ENCODE data around the gene CD59.
"Not testable (repeated sequence)": the region's sequence is repeated elsewhere in the genome, so short reads cannot be mapped to it uniquely, and the experiment has no call there.

The CD59 gene

DNA sequence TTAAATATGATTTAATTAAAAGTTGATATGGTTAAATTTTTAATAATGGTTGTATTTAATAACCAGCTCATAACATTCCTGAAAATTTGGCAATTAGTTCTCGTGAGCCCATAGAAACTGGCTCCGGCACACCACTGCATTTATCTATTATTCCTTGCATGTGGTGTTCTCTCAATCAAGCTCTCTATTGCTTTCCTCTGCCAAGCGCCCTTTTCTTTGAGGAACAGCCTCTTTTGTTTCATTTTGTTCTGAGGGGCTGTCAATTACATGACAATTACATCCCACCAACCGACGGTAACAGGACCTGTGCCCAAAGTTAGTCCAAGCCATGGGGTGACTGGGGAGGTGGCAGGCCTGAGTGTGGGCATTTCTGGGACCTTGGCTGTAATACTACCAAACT, 43.7 kb downstream of the CD59 start:
- no peak for DNase-seq (ENCODE audit: low spot score)

GRCh38 chr11:33692013-33692504, 44.2 kb downstream of the CD59 start:
- peak; percentile 89 for DNase-seq (ENCODE audit: low spot score)

GRCh38 chr11:33691066-33691864, 45.0 kb downstream of the CD59 start:
- no peak for DNase-seq (ENCODE audit: low spot score)

DNA sequence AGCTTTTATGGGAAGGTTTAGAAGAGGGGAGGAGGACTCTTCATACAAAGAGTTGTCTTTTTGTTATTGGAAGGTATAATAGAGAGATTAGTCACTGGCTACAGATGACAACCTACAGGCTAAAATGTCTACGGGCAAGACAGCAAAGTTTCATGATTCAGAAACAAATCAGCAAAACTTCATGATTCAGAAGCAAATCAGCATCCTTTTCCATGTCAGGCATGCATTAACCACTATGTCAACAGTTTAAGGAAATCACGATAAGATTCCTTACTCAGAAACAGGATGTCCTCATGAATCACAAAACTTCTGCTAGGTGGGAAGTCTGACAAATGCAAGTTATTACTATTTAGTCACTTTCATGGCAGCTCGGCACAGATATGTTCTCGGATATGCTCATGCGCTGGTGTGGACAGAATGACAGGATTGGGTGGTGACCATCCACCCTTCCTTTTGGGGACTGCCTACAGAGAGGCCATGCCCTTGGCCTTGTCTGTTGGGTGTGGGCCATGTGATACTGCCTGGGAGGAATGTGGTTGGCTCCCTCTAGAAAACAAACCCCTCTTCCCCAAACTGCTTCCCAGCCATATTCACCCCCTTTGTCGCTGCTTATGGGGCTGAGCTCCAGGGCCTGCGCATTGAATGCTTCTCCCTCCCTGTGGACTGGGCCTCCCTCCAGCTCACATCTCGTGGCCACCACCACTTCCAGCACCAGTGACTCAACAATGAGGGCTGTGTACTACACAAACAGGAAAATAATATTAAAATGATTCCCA, 45.7 kb downstream of the CD59 start:
- peak; percentile 40 for DNase-seq (ENCODE audit: low spot score)

GRCh38 chr11:33689501-33689900, 46.7 kb downstream of the CD59 start:
- DNase-seq (ENCODE audit: low spot score) = no peak

DNA sequence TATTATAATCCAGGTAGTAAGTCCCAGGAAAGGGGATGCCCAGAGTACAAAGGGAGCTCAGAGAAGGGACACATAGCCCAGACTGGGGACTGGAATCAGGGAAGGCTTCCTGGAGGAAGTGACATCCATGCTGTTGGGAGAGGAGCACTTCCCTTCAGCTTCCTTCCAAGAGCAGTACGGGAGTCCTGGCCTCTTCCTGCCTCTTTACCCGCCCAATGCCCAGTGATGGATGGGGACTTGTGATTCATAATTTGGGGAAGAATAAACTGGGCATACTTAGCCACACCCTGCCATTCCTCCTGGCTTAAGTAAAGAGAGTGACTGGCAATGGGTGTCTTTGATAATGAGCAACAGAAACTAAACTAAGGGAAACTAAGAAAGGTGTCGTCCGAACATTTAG, 47.1 kb downstream of the CD59 start:
- peak; percentile 15 for DNase-seq (ENCODE audit: low spot score)

DNA sequence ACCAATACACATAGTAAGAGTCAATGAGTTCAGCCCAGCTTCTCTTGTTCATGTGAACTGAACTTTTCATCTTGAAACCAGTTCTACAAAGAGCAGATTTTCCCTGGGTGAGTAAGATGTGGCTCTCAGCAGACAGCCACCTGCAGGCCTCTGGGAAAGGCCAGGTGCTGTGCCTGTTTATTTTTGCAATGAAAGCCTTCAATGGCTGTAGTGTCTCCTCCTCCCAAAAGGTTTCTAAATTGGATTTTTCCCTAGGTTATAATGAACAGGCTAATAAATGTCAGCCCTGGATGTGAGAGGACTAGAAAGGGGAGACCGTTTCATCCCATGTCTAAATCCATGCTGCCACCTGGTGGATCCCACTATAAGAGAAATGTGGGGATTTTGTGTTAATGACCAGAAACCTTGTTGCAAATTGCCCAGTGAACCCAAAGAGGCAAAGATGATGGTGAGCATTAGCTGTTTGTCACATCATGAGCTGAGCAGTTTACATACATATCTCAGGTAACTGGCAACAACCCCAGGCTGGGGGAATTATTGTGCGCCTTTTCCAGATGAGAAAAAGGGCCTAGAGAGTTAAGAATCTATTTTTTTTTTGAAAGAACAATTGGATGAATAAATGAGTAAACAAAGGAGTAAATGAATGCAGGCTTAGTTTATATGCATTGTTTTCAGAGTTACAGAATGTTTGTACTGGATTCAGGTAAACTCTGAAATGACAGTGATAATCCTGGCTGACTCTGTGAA, 48.3 kb downstream of the CD59 start:
- DNase-seq (ENCODE audit: low spot score) = peak; percentile 79

- no peak for DNase-seq (ENCODE audit: low spot score)
Observed at GRCh38 chr11:33685082-33685481, 51.1 kb downstream of the CD59 start.

- no peak for DNase-seq (ENCODE audit: low spot score)
Observed at GRCh38 chr11:33684003-33684706, 52.1 kb downstream of the CD59 start.

GRCh38 chr11:33682446-33682845, 53.8 kb downstream of the CD59 start:
- peak; percentile 27 for DNase-seq (ENCODE audit: low spot score)

DNA sequence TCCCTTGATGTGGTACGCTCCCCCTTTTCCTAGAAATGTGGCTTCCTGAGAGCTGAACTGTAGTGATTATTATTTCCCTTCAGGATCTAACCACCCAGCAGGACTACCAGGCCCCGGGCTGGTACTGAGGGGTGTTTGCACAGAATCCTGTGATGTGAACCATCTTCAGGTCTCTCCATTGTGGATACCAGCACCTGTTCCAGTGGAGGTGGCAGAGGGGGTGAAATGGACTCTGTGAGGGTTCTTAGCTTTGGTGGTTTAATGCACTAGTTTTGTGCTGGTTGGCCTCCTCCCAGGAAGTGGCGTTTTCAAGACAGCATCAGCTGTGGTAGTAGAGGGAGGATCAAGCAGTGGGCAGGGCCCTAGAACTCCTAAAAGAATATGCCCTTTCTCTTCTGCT, 54.2 kb downstream of the CD59 start:
- no peak for DNase-seq (ENCODE audit: low spot score)

GRCh38 chr11:33678616-33679015, 57.6 kb downstream of the CD59 start:
- DNase-seq (ENCODE audit: low spot score) = not testable (repeated sequence)

DNA sequence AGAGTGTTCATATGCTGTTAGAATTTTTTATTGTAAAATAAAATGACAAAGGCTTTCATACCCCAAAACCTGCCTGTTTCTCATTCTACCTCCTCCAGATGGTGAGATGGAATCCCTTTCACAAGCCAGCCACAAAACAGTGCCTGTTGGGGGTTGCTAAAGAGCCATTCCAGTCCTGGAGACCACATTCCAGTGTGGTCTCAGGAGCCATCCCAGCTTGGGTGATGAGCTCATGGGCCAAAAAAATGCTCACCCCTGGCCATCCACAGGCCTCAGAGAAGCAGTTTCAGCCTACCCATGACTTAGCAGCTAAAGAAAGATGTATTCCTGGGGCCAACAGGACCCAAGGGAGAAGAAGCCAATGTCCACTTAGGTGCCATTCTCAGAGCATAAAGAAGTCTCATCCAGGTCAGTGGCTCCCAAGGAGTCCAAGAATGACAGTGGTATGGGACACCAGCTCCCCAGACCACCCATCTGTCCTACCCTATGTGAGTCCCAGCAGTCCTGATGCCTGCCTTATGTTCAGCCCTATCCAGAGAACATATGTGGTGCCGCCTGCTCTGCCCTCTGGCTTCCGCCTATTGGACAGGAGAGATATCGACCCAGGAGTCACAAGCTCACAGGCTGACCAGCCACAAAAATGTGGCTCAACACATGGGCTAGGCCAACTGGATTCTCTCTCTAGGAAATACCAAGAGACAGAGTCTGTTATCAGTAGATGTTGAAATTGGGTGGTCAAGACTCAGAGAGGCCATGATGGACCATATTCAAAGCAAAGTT, 62.0 kb downstream of the CD59 start:
- no peak for DNase-seq (ENCODE audit: low spot score)

DNA sequence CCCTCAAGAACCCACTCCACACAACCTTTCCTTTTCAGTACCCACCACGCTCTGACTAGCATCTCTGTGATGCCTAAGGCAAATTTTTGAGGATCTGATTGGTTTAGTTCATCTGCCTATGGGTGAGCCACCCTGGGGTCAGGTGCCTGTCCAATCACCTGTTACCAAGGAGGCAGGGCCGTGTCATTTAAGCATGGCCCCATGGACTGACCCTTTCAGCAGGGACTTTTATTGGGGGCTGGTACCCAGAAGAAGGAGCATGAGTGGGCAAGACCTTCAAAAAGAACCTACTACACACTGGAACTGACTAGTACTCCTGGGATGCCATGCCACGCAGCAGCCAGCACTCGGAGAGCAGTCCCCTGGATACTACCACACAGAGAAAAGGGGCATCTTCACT, 64.0 kb downstream of the CD59 start:
- no peak for DNase-seq (ENCODE audit: low spot score)

DNA sequence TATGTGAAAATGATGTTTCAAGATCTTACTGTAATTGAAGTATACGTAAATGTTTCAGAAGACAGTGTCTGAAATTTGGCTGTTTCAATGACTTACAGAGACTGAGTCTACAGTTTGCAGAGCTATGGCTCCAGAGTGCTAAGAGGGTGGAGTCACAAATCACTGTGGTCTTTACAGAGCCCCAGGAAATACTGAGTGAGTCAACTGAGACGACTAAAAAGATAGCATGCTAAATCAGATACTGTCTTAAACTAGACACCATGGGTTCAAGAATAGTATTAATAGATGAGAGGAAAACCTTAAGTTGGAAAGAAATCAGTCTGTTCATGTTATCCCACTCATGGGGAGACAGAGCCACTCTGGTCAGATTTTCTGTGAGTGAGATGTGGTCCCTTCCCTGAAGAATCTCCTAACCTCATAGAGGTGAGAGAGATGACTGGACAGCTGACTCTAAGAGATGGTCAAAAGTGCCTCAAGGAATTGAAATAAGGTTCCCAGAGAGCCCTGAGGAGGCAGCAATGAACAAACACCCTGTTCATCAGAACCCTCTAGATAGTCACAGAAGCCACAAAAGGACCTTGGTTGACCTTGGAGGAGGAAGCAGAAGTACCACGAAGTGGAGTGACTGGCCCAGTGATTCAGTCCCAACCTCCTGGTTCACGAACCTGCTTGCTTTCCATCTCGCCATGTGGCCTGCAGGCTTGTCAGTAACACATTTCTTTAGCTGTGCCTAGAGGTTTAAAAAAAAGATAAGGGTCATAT, 65.8 kb downstream of the CD59 start:
- no peak for DNase-seq (ENCODE audit: low spot score)

GRCh38 chr11:33669598-33670249, 66.5 kb downstream of the CD59 start:
- DNase-seq (ENCODE audit: low spot score) = no peak

- no peak for DNase-seq (ENCODE audit: low spot score)
Observed at GRCh38 chr11:33668951-33669596, 67.1 kb downstream of the CD59 start.

DNA sequence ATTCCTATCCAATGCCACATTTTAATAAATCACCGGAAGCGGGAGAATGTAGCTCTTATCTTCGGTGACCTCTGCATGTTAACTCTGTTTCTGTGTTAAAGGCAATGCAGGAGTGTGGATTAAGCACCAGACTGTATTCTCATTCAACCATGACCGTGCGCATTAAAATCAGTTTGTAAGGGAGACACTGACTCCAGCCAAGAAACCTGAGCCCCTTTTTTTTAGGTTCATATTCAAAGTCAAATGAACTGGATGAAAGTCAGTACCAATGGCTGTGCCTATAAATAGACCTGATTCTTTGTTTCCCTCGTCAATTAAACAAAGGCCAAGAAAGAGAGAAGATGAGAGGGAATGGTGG, 67.8 kb downstream of the CD59 start:
- no peak for DNase-seq (ENCODE audit: low spot score)

GRCh38 chr11:33667819-33668467, 68.3 kb downstream of the CD59 start:
- DNase-seq (ENCODE audit: low spot score) = no peak
